Hepatocyte (in vitro differentiated cells): ENCODE data around the gene DOK5.

Experiments used
- CTCF ChIP-seq: fragments of 200-600 bp; sonication (generic); IDR thresholded peaks from 2 replicates; pipeline ENCODE4 v1.5.1; 2016; ENCODE audit warnings: antibody characterized with exemption, mild to moderate bottlenecking; ENCODE audit not compliant: poor library complexity
- EZH2 ChIP-seq: fragments of 200-600 bp; sonication (generic); IDR thresholded peaks from 2 replicates; pipeline ENCODE4 v1.6.1; 2016; ENCODE audit warnings: antibody characterized with exemption, mild to moderate bottlenecking, borderline replicate concordance

GRCh38 chr20:54587408-54587807 lies 112.0 kb downstream of the DOK5 start:
- TF ChIP-seq CTCF (no peak), EZH2 (no peak)
